NCI-H128 (cell line): ENCODE results near the gene DHRS7B.

Source experiments
- DNase-seq: peaks from one replicate; lab custom pipeline; 2025; ENCODE audit not compliant: unreplicated experiment; lab: John Stamatoyannopoulos, UW

The DHRS7B gene

DNA sequence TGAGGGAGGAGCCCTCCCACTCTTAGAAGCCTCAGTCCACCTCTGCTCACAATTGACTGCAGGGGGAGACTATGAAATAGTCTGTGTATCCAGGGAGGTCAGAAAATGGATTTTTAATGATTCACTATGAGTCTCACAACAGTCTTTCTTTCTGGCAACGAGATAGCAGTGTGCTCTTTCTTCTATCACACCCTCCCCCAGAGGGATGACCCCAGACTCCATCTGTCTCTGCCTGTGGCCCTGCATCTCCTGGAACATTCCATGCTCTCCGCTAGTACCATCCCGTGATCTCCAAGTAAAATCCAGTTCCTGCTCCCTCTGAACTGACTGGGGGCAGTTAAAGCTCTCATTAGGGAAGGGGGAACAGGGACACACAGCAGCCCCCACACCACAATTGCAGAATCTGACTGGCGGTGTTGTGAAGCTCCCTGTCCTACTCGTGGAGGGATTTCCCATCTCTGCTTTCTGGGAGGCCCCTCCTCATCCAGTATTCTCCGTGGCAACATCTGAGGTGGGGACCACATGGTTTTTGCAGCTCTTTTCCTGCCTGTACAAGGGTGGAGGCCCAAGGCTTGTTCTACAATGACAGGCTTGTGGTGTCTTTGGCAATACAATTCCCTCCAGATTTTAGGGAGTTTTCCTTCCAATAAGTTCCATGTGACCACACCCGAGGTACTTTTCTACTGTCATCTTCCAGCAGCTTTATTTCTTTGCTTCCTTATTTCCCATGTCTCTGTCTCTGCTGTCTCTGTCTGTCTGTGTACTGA lies 107.0 kb downstream of the DHRS7B start:
- no peak for DNase-seq

DNA sequence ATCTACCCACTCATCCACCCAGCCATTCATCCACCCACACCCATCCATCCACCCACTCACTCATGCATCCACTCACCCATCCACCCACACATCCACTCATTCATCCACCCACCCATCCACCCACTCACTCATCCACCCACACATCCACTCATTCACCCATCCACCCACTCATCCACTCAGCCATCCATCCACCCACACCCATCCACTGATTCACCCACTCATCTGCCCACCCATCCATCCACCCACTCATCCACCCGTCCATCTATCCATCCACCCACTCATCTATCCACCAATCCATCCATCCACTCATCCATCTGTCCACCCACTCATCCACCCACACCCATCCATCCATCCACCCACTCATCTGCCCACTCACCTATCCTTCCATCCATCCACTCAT lies 109.2 kb downstream of the DHRS7B start:
- DNase-seq = no peak

GRCh38 chr17:21239680-21240368 lies 113.1 kb downstream of the DHRS7B start:
- no peak for DNase-seq

GRCh38 chr17:21240369-21241055 lies 113.7 kb downstream of the DHRS7B start:
- no peak for DNase-seq
